HepG2 (cell line): Measurements from ENCODE around the gene GANC. TPM values are rescaled to one million over a fixed set of nuclear protein-coding genes. Genes with fewer than 3 reads are reported as not detected.

ENCODE experiments used
- ISL2 ChIP-seq: sonication (generic); formaldehyde crosslinking; IDR thresholded peaks from 2 replicates; pipeline ENCODE4 v1.5.0; 2020; ENCODE audit warnings: missing genetic modification reagents
- RAD21 ChIP-seq: fragments of 450-650 bp; formaldehyde crosslinking; IDR thresholded peaks from 2 replicates; pipeline ENCODE4 v1.5.0; 2020; ENCODE audit warnings: mild to moderate bottlenecking
- REL ChIP-seq: sonication (generic); formaldehyde crosslinking; conservative IDR thresholded peaks from 2 replicates; pipeline ENCODE4 v1.8.0; 2022; ENCODE audit warnings: mild to moderate bottlenecking, missing genetic modification reagents, moderate library complexity
- THYN1 ChIP-seq: sonication (generic); formaldehyde crosslinking; IDR thresholded peaks from 2 replicates; pipeline ENCODE4 v1.8.1; 2023; ENCODE audit warnings: low read depth, mild to moderate bottlenecking, moderate library complexity, missing genetic modification reagents, borderline replicate concordance
- ZNF280B ChIP-seq: sonication (generic); formaldehyde crosslinking; IDR thresholded peaks from 2 replicates; pipeline ENCODE4 v1.5.0; 2020; ENCODE audit warnings: missing genetic modification reagents, mild to moderate bottlenecking, borderline replicate concordance
- ZNF572 ChIP-seq: sonication (generic); formaldehyde crosslinking; IDR thresholded peaks from 2 replicates; pipeline ENCODE4 v1.5.1; 2020; ENCODE audit warnings: mild to moderate bottlenecking, missing genetic modification reagents
- polyA plus RNA-seq, 8 experiments: library from polyadenylated mRNA; depleted of rRNA in 3 of 8; stranded (reverse) in 7 of 8; unstranded in 1 of 8; fragments of >200 nt; fragmentation: Illumina TruSeq in 4 of 8; extraction: Trizol in 4 of 8; gene quantifications; 2 replicates each; pipeline versions ENCODE4 v1.2.1 to v1.2.3, GENCODE V29; 2011 to 2016; ENCODE audit warnings: low read depth in 4 of 8, missing spikeins in 1 of 8, mixed read lengths in 1 of 8; ENCODE audit not compliant: insufficient read depth in 1 of 8
- total RNA-seq, 5 experiments: library from RNA; depleted of rRNA; stranded (reverse); fragments of >200 nt; fragmentation: Illumina TruSeq; extraction: Trizol; gene quantifications; 2 replicates each; pipeline ENCODE4 v1.2.3, GENCODE V29; 2016; ENCODE audit warnings: low read depth in 1 of 5
- TF ChIP-seq, protein P1 (sequence below): IDR thresholded peaks from 2 replicates; pipeline ENCODE4 v1.4.0; 2020; ENCODE audit warnings: mild to moderate bottlenecking, missing genetic modification reagents
- TF ChIP-seq, protein P2 (sequence below): sonication (generic); formaldehyde crosslinking; IDR thresholded peaks from 2 replicates; pipeline ENCODE4 v1.4.0; 2020; ENCODE audit warnings: missing genetic modification reagents, low read depth, mild to moderate bottlenecking, borderline replicate concordance
- TF ChIP-seq, protein P3 (sequence below): sonication (generic); formaldehyde crosslinking; IDR thresholded peaks from 2 replicates; pipeline ENCODE4 v1.4.0; 2020; ENCODE audit warnings: missing genetic modification reagents, borderline replicate concordance
- TF ChIP-seq, protein P4 (sequence below), 2 experiments: sonication (generic) in 1 of 2; formaldehyde crosslinking in 1 of 2; IDR thresholded peaks; 2 replicates each; pipeline versions ENCODE4 v1.4.0 to v1.6.1; 2016 to 2020; ENCODE audit warnings: borderline replicate concordance in 1 of 2, low read depth in 1 of 2, mild to moderate bottlenecking in 1 of 2, missing genetic modification reagents in 1 of 2

Gene GANC
- total and polyA plus RNA-seq, 2 of the 13 experiments (the other 11 are each of a cell fraction or from before 2014, with no cell fraction given), result 17.0 to 21.0 TPM

GRCh38 chr15:42385206-42385979 is 112.4 kb downstream of the GANC start (continued):
- TF ChIP-seq, protein P1, sequence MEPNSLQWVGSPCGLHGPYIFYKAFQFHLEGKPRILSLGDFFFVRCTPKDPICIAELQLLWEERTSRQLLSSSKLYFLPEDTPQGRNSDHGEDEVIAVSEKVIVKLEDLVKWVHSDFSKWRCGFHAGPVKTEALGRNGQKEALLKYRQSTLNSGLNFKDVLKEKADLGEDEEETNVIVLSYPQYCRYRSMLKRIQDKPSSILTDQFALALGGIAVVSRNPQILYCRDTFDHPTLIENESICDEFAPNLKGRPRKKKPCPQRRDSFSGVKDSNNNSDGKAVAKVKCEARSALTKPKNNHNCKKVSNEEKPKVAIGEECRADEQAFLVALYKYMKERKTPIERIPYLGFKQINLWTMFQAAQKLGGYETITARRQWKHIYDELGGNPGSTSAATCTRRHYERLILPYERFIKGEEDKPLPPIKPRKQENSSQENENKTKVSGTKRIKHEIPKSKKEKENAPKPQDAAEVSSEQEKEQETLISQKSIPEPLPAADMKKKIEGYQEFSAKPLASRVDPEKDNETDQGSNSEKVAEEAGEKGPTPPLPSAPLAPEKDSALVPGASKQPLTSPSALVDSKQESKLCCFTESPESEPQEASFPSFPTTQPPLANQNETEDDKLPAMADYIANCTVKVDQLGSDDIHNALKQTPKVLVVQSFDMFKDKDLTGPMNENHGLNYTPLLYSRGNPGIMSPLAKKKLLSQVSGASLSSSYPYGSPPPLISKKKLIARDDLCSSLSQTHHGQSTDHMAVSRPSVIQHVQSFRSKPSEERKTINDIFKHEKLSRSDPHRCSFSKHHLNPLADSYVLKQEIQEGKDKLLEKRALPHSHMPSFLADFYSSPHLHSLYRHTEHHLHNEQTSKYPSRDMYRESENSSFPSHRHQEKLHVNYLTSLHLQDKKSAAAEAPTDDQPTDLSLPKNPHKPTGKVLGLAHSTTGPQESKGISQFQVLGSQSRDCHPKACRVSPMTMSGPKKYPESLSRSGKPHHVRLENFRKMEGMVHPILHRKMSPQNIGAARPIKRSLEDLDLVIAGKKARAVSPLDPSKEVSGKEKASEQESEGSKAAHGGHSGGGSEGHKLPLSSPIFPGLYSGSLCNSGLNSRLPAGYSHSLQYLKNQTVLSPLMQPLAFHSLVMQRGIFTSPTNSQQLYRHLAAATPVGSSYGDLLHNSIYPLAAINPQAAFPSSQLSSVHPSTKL (CRISPR knock-in tag), result peak; percentile 24; the same call in 1 of the 2 replicates
- TF ChIP-seq THYN1 (CRISPR knock-in tag) (no peak), ISL2 (CRISPR knock-in tag) (no peak), REL (no peak), ZNF280B (CRISPR knock-in tag) (no peak), RAD21 (CRISPR knock-in tag) (peak; percentile 81), ZNF572 (CRISPR knock-in tag) (no peak)
- TF ChIP-seq, protein P2, sequence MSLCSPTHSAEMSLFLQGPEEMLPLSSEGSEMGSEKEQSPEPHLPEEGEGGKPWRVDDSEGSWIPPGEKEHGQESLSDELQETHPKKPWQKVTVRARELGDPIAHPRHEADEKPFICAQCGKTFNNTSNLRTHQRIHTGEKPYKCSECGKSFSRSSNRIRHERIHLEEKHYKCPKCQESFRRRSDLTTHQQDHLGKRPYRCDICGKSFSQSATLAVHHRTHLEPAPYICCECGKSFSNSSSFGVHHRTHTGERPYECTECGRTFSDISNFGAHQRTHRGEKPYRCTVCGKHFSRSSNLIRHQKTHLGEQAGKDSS (CRISPR knock-in tag), result 0 out of 2 replicates have a peak, but pooled peaks have one; percentile 37
- TF ChIP-seq, protein P3, sequence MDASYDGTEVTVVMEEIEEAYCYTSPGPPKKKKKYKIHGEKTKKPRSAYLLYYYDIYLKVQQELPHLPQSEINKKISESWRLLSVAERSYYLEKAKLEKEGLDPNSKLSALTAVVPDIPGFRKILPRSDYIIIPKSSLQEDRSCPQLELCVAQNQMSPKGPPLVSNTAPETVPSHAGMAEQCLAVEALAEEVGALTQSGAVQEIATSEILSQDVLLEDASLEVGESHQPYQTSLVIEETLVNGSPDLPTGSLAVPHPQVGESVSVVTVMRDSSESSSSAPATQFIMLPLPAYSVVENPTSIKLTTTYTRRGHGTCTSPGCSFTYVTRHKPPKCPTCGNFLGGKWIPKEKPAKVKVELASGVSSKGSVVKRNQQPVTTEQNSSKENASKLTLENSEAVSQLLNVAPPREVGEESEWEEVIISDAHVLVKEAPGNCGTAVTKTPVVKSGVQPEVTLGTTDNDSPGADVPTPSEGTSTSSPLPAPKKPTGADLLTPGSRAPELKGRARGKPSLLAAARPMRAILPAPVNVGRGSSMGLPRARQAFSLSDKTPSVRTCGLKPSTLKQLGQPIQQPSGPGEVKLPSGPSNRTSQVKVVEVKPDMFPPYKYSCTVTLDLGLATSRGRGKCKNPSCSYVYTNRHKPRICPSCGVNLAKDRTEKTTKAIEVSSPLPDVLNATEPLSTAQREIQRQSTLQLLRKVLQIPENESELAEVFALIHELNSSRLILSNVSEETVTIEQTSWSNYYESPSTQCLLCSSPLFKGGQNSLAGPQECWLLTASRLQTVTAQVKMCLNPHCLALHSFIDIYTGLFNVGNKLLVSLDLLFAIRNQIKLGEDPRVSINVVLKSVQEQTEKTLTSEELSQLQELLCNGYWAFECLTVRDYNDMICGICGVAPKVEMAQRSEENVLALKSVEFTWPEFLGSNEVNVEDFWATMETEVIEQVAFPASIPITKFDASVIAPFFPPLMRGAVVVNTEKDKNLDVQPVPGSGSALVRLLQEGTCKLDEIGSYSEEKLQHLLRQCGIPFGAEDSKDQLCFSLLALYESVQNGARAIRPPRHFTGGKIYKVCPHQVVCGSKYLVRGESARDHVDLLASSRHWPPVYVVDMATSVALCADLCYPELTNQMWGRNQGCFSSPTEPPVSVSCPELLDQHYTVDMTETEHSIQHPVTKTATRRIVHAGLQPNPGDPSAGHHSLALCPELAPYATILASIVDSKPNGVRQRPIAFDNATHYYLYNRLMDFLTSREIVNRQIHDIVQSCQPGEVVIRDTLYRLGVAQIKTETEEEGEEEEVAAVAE, result no peak
- TF ChIP-seq, protein P4, sequence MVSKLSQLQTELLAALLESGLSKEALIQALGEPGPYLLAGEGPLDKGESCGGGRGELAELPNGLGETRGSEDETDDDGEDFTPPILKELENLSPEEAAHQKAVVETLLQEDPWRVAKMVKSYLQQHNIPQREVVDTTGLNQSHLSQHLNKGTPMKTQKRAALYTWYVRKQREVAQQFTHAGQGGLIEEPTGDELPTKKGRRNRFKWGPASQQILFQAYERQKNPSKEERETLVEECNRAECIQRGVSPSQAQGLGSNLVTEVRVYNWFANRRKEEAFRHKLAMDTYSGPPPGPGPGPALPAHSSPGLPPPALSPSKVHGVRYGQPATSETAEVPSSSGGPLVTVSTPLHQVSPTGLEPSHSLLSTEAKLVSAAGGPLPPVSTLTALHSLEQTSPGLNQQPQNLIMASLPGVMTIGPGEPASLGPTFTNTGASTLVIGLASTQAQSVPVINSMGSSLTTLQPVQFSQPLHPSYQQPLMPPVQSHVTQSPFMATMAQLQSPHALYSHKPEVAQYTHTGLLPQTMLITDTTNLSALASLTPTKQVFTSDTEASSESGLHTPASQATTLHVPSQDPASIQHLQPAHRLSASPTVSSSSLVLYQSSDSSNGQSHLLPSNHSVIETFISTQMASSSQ (IDR thresholded peaks at IDR 0.05; ENCODE audit: low read depth), result no peak
- TF ChIP-seq, protein P4 (CRISPR knock-in tag; IDR thresholded peaks at IDR 0.05; ENCODE audit: borderline replicate concordance), result no peak
